GM18508 (cell line): Measurements from ENCODE around the gene PCLO.
"Not testable (repeated sequence)": the region's sequence is repeated elsewhere in the genome, so short reads cannot be mapped to it uniquely, and the experiment has no call there.

Experiments
- ATAC-seq: cut with Tn5 transposase; IDR thresholded peaks from one replicate; pipeline ENCODE4 v1.9.1; 2021; ENCODE audit warnings: moderate number of reproducible peaks; ENCODE audit not compliant: insufficient read depth, unreplicated experiment

Gene PCLO

DNA sequence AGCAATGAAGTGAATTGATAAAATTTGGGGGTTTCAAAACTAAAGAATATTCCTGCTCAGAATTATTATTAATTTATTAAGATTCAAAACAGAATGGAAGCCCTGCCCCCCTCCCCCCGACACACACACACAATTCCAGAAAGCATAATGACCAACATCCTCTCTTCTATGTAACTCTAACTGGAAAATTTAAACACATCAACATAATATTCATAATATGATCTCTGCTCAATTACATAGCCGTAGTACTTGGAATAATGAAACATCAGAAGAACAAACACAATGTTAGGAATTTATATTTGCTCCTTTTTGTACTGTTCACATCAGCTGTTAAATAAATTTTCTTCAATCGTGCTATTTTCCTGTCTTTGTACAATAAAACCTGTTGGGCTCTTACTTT is 20.8 kb downstream of the PCLO start:
- ATAC-seq, result no peak

DNA sequence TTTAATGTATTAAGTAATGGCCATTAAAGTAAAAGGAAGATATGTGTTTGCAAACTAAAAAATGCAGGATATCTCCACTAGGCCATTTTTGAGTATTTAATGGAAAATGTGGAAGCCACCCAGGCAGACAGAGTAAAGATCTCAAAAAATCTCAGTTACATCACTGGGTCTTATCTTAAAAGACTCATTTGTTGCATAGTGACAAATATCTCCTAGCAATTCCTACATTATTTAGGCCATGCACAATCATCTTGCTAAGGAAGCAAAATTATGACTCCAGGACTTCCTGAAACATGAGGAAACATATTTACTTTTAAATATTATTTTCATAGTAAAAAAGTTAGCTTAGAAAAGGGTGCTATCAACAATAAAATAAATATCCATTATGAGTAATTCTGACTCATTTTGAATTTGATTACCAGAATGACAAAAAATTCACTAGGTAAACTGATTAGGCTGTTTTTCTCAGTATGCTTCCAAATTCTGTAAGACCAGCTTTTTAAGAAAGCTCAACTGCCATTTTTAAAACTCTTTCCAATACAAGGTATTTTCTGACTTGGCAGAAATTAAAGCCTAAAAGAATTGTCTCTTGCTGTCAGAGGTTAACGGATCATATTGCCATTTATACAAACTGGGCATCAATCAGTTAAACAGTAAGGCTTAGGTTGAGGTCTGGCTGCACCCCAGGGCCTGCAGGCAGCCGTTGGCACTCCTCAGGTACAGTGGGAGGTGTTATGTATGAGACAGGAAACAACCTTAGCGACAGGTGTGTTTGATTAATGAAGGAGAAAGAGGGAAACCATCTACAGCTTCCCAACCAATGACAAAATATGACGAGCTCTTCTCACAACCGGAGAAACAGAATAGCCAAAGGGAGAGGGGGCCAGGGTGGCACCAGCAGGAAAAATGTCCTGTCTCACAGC is 31.8 kb downstream of the PCLO start:
- no peak for ATAC-seq

DNA sequence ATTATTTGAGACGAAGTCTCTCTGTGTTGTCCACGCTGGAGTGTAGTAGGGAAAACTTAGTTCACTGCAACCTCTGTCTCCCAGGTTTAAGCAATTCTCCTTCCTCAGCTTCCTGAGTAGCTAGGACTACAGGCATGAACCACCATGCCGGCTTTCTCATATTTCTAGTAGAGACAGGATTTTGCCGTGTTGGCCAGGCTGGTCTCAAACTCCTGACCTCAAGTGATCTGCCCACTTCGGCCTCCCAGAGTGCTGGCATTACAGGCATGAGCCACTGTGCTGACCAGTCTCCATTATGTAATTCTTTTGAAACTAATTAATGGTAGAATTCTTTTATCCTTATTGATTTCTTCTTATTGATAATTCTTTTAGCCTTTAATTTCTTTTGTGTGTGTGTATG is 32.5 kb downstream of the PCLO start:
- ATAC-seq, result no peak

DNA sequence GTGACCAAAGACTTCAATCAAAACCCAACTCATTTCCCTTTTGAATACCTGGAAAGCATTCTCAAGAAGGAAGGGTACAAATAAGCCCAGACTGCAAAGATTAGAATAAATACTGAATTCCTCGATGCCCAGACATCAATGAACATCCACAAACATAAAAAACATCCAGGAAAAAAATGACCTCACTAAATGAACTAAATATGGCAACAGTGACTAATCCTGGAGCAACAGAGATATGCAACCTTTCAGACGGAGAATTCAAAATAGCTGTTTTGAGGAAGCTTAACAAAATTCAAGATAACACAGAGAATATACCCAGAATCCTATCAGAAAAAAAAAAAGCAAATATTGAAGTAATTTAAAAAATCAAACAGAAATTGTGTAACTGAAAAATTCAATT is 43.2 kb downstream of the PCLO start:
- ATAC-seq, result no peak

DNA sequence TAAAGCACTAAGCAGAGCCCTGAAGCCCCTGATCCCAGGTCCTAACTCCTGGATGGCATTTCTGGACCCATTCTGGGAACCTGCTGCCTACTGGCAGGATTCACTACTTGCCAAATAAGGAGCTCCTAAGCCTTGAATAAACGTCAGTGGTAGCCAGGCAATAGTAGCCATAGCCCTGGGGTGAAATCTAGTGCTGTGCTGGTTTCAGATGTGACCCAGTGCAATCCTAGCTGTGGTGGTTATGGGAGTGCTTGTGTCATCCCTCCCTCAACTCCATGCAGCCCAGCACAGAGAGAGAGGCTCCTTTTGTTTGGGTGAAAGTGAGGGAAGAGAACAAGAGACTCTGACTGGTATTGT is 43.7 kb downstream of the PCLO start:
- ATAC-seq, result no peak

DNA sequence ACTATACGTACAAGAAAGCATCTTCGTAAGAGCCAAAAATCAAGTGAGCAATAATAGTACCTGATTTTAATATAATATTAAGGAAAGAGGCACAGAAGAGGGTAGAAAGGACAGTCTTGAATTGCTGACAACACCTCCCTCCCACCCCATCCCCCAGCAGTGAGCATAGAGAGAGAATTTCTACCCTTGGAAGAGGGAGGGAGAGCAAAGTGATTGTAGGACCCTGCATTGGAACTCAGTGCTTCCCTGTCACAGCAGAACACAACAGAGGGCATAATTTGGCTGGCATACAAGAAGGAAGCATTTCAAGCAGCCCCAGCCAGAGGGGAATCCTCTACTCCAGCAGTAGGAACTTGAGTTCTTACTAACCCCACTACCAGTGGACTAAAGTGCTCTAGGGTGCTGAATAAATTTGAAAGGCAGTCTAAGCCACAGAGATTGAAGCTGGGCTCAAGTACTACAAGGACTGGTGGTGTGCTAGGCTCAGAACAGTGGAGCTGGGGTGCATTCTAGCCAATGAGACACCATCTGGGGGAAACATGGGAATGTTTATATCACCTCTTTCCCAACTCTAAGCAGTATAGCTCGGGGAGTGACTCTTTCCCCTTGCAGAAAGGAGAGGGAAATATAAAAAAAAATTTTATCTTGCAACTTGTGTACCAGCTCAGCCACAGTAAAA is 44.2 kb downstream of the PCLO start:
- no peak for ATAC-seq

DNA sequence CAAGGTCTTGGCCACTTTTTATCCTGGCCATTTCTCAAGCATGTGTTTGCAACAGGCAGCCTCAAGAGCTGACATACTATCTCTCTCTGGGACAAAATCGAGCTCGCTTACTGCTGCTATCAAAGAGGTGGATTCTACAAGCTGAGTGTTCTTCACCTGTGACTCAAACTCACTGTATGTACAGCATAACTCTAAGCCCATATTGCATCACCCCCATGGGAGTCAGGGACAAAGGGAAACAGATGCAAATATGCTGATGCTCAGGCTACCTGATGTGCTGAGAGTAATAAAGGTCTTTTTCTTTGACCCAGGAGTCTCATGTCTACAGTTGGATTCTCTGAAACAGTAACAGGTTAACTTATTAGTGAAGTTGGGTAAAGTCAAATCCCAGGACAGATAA is 45.2 kb downstream of the PCLO start:
- no peak for ATAC-seq

DNA sequence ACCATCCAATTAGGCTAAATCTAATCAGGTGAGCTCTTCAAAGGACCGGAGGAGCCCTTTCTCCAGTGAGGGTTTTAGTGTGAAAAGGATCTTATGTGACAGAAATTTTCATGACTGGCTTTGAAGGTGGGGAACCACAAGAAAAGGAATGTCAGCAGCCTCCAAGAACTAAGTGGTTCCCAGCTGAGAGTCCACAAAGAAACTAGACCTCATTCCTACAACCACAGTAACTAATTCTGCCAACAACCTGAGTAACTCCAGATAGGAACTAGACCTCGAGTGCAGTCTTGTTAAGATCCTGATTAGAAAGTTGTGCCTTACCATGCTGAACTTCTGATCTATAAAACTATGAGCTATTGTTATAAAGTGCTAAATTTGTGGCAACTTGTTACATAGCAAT is 51.3 kb downstream of the PCLO start:
- no peak for ATAC-seq

DNA sequence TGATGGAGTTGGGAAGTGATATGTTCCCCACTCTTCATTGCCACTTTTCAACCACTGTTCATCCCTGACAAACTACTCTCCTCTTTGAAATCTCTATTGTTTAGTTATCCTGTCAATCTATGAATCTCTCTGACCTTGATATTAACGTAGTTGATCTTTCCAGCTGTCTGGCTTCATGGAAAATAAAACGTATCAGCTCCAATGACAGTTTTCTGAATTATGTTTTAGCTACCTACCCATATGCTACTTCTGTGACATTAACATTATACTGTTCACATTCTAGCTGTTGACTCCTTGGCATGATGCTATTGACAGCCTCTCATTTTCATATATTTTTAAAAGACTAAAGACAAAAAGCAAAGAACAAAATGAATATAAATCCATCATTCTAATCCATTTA is 53.3 kb downstream of the PCLO start:
- ATAC-seq, result no peak

DNA sequence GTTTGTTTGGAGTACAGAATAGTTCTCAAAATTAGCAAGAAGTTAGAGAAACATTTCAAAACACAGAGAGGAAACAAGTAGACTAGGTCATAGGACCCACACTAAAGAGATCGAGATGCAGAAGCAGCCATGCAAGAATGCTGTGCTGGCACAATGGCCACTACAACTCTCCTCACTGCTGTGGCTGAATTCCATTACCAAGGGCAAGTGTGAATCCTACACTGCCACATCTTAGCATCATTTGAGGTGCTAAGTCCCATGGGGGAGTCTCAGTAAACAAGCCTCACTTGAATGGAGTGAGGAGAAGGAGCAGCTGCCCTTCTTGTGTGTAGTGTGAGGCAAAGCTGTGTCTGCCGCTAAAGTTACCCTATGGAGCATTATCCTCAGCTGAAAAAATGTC is 56.7 kb downstream of the PCLO start:
- ATAC-seq, result no peak

DNA sequence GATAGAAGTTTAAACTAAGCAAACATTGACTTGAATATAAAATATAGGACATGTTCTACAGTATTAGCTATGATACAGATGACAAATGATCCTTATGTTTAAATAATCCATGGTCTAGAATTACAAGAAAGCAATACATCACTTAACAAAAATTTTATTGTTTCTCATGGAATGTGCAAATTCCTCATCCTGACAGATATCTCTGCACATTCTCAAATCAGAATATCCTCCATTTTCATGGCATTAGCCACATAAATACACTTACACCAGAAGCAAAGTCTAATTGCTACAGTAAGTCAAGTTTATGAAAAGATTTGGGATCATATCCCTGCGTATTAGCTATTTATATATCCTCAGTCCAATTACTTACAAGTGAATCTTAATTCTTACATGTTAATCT is 57.6 kb downstream of the PCLO start:
- no peak for ATAC-seq

DNA sequence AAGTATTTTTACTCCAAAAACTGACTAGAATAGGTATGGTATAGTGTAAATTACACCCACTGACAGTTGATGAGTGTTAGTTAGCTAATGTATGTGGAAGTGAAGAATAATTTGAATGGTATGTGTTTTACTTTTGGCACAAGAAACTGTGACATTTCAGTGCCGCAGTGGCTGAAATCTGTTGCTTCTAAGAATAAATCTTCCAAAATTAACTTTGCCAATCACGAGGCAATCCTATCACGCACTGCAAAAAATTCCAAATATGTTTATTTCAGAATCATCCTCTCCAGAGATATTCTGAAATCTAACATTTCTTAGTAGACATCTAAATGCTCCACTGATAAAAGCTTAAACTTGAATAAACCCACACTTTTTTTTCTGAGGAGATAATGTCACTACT is 61.2 kb downstream of the PCLO start:
- ATAC-seq, result no peak

DNA sequence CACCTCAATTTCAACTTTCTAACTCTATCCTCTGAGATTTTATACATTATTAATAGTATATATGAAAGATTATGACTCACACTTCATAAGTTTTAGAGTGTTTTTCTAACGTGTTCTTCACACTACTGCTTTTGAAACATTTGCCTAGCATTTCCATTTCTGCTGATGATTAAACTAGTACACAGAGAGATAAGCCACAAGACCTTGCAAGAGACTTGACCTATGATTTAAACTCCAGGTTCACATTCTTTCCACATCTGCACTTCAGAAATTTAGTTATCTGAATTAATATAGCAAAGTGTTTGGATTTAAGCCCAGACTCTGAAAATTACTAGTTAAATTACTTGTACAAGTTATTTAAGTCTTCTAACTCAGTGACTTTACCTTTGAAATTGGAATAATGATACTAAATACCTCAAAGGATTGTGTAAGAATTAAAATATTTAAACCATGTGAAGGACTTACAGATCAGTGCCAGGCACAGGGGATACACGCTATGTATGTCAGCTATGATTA is 66.6 kb downstream of the PCLO start:
- ATAC-seq, result no peak

DNA sequence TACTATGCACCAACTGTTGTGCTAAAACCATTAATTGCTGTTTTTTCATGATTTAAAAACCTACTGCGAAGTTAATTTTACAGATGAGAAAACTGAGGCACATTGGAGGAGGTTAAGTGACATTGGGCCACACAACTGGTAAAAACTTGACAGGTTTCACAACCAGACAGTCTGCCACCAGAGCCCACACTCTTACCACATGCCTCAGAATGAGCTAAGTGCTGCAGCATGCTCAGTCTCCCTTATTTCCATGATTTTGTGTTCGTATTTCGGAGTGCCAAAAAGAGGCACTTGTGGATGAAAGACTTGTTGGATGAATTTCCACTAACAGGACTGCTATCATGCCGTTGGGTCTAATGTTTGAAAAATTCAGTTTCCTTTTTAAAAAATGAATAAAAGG is 77.4 kb downstream of the PCLO start:
- ATAC-seq, result no peak

DNA sequence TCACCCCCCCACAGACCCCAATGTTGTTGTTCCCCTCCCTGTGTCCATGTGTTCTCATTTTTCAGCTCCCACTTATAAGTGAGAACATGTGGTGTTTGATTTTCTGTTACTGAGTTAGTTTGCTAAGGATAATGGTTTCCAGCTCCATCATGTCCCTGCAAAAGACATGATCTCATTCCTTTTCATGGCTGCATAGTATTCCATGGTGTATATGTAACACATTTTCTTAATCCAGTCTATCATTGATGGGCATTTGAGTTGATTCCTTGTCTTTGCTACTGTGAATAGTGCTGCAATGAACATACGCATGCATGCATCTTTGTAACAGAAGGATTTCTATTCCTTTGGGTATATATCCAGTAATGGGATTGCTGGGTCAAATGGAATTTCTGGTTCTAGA is 82.8 kb downstream of the PCLO start:
- not testable (repeated sequence) for ATAC-seq

DNA sequence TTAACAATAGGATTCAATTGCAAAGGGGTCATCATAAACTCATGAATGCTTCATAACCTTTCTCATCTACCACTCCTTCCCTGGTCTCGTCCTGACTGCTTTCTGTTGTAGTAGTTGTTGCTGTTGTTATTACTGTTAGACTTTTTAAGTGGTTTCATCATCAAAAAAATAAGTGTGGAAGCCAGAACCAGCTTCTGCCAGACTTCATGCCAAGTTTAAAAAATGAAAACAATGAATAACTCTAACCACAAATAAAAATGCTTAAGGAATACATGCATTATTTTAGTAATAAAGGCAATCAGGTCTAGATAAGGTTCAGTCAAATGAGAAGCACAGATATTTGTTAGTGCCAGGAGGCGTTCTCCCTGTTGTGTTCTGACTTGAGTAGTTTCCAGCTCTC is 85.4 kb downstream of the PCLO start:
- ATAC-seq, result no peak

DNA sequence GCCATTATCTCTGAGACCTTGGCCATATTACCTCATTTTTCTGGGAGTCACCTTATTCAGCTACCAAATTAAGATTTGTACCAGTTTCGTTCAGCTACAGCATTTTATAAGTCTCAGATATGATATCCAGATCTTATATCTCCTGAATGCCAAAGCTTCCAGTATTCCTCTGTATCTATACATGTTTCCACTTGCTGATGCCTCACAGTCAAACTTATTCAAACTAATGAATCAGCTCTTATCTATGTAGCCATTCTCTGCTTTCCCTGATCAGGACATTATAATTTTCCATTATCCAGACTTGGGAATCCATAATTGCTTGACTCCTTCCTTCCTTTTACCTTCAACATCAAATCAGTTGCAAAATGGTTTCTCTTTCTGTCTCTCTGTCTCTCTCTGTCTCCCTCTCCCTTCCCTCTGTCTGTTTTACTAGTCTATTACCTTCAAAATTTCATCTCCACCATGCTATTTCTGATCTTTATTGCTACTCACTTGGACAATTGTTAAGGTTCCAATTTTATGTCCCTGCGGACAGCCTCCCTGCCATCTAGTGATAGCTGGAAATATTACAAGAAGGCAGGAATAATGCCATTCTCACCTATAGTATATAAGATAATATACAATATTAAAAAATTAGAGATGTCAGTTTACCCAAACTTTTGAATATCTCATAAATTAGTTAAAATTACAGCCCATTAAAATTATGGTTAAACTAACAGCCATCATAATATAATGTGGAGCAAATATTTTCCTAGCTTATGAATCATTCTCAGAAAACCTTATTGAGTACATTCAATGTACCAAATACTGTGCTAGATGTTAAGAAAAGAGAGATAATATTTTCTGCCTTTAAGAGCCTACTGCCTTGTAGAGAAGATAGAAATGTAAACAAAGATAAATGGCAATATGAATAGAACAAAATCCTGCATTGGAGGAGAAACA is 89.8 kb downstream of the PCLO start:
- no peak for ATAC-seq

DNA sequence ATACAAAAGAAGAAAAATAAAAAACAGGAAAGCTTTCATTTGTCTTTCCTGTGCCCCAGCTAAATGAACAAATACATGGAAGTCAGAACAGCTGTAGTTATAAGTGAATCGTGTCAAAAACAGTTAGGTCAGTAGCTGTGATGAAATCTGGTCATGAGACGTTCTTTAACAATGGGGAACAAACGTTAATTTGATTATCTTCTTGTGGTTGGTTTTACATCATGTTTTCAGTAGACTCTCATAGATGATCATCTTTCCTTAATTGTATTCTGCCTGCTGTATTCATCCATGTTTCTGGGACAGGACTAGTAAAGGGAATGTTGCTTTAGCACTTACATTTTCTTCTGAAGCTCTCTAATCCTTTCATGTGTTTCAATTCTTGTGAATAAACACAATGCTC is 97.0 kb downstream of the PCLO start:
- no peak for ATAC-seq

DNA sequence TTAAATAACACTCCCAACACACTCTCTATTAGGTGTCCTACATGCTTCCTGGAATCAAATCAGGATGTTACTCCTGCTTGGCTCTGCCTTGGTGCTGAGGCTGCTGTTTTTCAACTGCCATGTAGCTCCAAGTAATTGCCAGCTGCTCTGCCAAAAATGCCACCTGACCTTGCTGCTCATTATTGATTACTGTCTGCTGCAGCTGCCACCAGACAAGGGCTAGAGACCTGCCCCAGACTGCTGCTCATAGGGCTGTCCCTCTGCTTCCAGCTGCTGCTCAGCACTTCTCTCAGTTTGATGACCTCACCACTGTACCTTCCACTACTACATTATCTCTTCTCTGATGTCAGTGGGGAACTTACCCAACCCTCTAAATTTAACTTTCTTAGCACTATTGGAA is 102.5 kb downstream of the PCLO start:
- no peak for ATAC-seq

DNA sequence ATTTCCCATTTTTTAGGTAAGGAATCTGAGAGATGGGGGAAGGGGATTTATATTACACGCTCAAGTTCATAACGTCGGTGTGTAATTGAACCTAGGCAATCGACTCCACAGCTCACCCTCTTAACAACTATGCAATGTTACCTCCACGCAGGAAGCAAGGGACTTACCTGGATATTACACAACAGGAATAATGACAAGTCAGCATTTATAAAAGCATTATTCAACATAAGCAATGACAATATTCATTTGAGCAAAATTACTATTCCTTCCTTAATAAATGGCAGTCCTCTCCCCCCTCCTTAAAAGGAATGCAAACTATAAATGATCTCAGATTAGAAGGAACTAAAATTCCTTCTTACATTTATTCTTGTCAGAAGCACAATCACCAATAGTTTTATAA is 104.0 kb downstream of the PCLO start:
- ATAC-seq, result no peak

DNA sequence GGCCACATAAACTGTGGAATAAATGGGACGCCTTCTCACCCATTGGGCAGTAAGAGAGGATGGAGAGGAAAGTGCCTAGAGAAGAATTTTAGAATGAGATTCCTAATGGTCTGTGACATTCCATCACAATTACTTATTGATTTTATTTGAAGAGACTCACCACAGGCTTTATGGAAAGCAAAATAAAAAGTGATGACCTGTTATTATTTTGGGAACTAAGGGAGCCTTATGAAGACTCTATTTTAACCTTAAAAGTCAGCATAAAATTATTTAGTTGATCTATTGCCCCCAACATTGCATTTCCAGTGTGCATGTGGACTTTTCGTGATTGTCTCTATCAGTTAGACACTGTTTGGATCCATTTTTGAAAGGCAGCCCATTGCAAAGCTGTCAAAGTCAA is 107.5 kb downstream of the PCLO start:
- no peak for ATAC-seq
